SJSA1 (cell line): ENCODE data around the gene GDF7. TPM values are rescaled to one million over a fixed set of nuclear protein-coding genes. Genes with fewer than 3 reads are reported as not detected.

ENCODE experiments used
- DNase-seq, 2 experiments: peaks; one replicate each; pipeline ENCODE4 v3.0.0-alpha.2; 2015 to 2020; ENCODE audit warnings: low spot score in 2 of 2, low read depth in 1 of 2
- H3K27ac ChIP-seq: fragments of 250-450 bp; sonication (Bioruptor Pico); 2 replicates; pipeline ENCODE4 v1.5.1; 2020; ENCODE audit warnings: mild to moderate bottlenecking, moderate library complexity
- H3K27me3 ChIP-seq: fragments of 250-450 bp; sonication (Bioruptor Pico); replicated peaks from 2 replicates; pipeline ENCODE4 v1.5.1; 2020; ENCODE audit warnings: mild to moderate bottlenecking, moderate library complexity
- H3K36me3 ChIP-seq: fragments of 250-450 bp; sonication (Bioruptor Pico); 2 replicates; pipeline ENCODE4 v1.5.1; 2020; ENCODE audit warnings: mild to moderate bottlenecking
- H3K4me1 ChIP-seq: fragments of 250-450 bp; sonication (Bioruptor Pico); replicated peaks from 2 replicates; pipeline ENCODE4 v1.6.1; 2021; ENCODE audit warnings: mild to moderate bottlenecking
- H3K4me3 ChIP-seq: fragments of 250-450 bp; sonication (Bioruptor Pico); 2 replicates; pipeline ENCODE4 v1.5.1; 2020; ENCODE audit warnings: mild to moderate bottlenecking
- H3K9me3 ChIP-seq: fragments of 250-450 bp; sonication (Bioruptor Pico); replicated peaks from 2 replicates; pipeline ENCODE4 v1.5.1; 2020; ENCODE audit warnings: mild to moderate bottlenecking
- total RNA-seq: library from RNA; depleted of rRNA; stranded (reverse); fragments of >200 nt; shearing (Covaris generic); gene quantifications from 2 replicates; pipeline ENCODE4 v1.2.3, GENCODE V29; 2014

The GDF7 gene
- total RNA-seq, 1 experiment from 2014 or later = 0.03 TPM

GRCh38 chr2:20633794-20634506, 33.0 kb upstream of the GDF7 start:
- no peaks in the 10 kb centered on the region for H3K9me3 ChIP-seq
- 0 out of 2 replicates have a peak, but pooled peaks cover 5% of the 10 kb centered on the region for H3K36me3 ChIP-seq
- H3K27ac ChIP-seq = no peak overlapping the region
- DNase-seq = no peak
- H3K4me3 ChIP-seq = no peak overlapping the region
- H3K4me1 ChIP-seq = peaks cover 43% of the 10 kb centered on the region
- no peaks in the 10 kb centered on the region for H3K27me3 ChIP-seq

GRCh38 chr2:20634507-20635112, 32.3 kb upstream of the GDF7 start:
- no peak overlapping the region for H3K4me3 ChIP-seq
- H3K27ac ChIP-seq = no peak overlapping the region
- no peaks in the 10 kb centered on the region for H3K9me3 ChIP-seq
- H3K27me3 ChIP-seq = no peaks in the 10 kb centered on the region
- peaks cover 5% of the 10 kb centered on the region; the same call in 1 of the 2 replicates for H3K36me3 ChIP-seq
- peak in 1 of 2 experiments; percentile 33 for DNase-seq
- peaks cover 36% of the 10 kb centered on the region for H3K4me1 ChIP-seq

GRCh38 chr2:20635113-20635510, 31.8 kb upstream of the GDF7 start:
- Histone ChIP-seq H3K9me3 (no peaks in the 10 kb centered on the region), H3K4me3 (no peak overlapping the region), H3K36me3 (peaks cover 6% of the 10 kb centered on the region; the same call in 1 of the 2 replicates), H3K27ac (no peak overlapping the region), H3K4me1 (peaks cover 31% of the 10 kb centered on the region), H3K27me3 (no peaks in the 10 kb centered on the region)
- DNase-seq = no peak

GRCh38 chr2:20635675-20636584, 31.0 kb upstream of the GDF7 start:
- peak; percentile 83 to 86 for DNase-seq
- H3K27ac ChIP-seq = no peak overlapping the region
- H3K36me3 ChIP-seq = peaks cover 13% of the 10 kb centered on the region; the same call in 1 of the 2 replicates
- no peaks in the 10 kb centered on the region for H3K9me3 ChIP-seq
- no peak overlapping the region for H3K4me3 ChIP-seq
- peaks cover 25% of the 10 kb centered on the region for H3K4me1 ChIP-seq
- no peaks in the 10 kb centered on the region for H3K27me3 ChIP-seq

- H3K27me3 ChIP-seq = no peaks in the 10 kb centered on the region
- H3K4me1 ChIP-seq = peaks cover 25% of the 10 kb centered on the region
- H3K36me3 ChIP-seq = peaks cover 18% of the 10 kb centered on the region; the same call in 1 of the 2 replicates
- H3K4me3 ChIP-seq = no peak overlapping the region
- no peak overlapping the region for H3K27ac ChIP-seq
- no peaks in the 10 kb centered on the region for H3K9me3 ChIP-seq
- no peak for DNase-seq
These were observed 29.8 kb upstream of the GDF7 start for GRCh38 chr2:20637147-20637546.

- H3K4me3 ChIP-seq = no peak overlapping the region
- H3K27ac ChIP-seq = no peak overlapping the region
- no peak for DNase-seq
- peaks cover 19% of the 10 kb centered on the region; the same call in 1 of the 2 replicates for H3K36me3 ChIP-seq
- peaks cover 25% of the 10 kb centered on the region for H3K4me1 ChIP-seq
- no peaks in the 10 kb centered on the region for H3K27me3 ChIP-seq
- H3K9me3 ChIP-seq = no peaks in the 10 kb centered on the region
These were observed 28.9 kb upstream of the GDF7 start for GRCh38 chr2:20638014-20638413.

- no peak for DNase-seq
- H3K27me3 ChIP-seq = no peaks in the 10 kb centered on the region
- H3K4me1 ChIP-seq = peaks cover 22% of the 10 kb centered on the region
These were observed 28.1 kb upstream of the GDF7 start for GRCh38 chr2:20638646-20639430.

GRCh38 chr2:20640411-20641122, 26.4 kb upstream of the GDF7 start:
- H3K9me3 ChIP-seq = no peaks in the 10 kb centered on the region
- peaks cover 28% of the 10 kb centered on the region for H3K36me3 ChIP-seq
- H3K4me1 ChIP-seq = peaks cover 6% of the 10 kb centered on the region
- H3K4me3 ChIP-seq = no peak overlapping the region
- no peak overlapping the region for H3K27ac ChIP-seq
- no peaks in the 10 kb centered on the region for H3K27me3 ChIP-seq
- DNase-seq = no peak

More at GRCh38 chr2:20638646-20639430, 28.1 kb upstream of the GDF7 start:
- Histone ChIP-seq H3K9me3 (no peaks in the 10 kb centered on the region), H3K4me3 (no peak overlapping the region), H3K27ac (no peak overlapping the region), H3K36me3 (peaks cover 19% of the 10 kb centered on the region; the same call in 1 of the 2 replicates)

GRCh38 chr2:20641123-20641985, 25.6 kb upstream of the GDF7 start:
- Histone ChIP-seq H3K27me3 (no peaks in the 10 kb centered on the region), H3K36me3 (peaks cover 24% of the 10 kb centered on the region), H3K9me3 (no peaks in the 10 kb centered on the region), H3K4me3 (no peak overlapping the region), H3K4me1 (no peaks in the 10 kb centered on the region; the same call in 1 of the 2 replicates), H3K27ac (no peak overlapping the region)
- no peak for DNase-seq

- no peaks in the 10 kb centered on the region for H3K27me3 ChIP-seq
- H3K27ac ChIP-seq = no peak overlapping the region
- DNase-seq = peak; percentile 62 to 77
These were observed 24.6 kb upstream of the GDF7 start for GRCh38 chr2:20642055-20642971.

GRCh38 chr2:20643060-20643459, 23.9 kb upstream of the GDF7 start:
- Histone ChIP-seq H3K4me1 (no peaks in the 10 kb centered on the region; the same call in 1 of the 2 replicates), H3K36me3 (peaks cover 24% of the 10 kb centered on the region), H3K9me3 (no peaks in the 10 kb centered on the region), H3K27ac (no peak overlapping the region), H3K27me3 (no peaks in the 10 kb centered on the region), H3K4me3 (no peak overlapping the region)
- DNase-seq = no peak

More at GRCh38 chr2:20642055-20642971, 24.6 kb upstream of the GDF7 start:
- no peak overlapping the region for H3K4me3 ChIP-seq
- no peaks in the 10 kb centered on the region for H3K9me3 ChIP-seq
- H3K4me1 ChIP-seq = no peaks in the 10 kb centered on the region; the same call in 1 of the 2 replicates
- peaks cover 24% of the 10 kb centered on the region for H3K36me3 ChIP-seq
